SU-DHL-6 (cell line): ENCODE data around the gene WDR33.

Source experiments
- CTCF ChIP-seq: fragments of 200-600 bp; sonication (generic); IDR thresholded peaks from one replicate; pipeline ENCODE4 v1.5.1; 2017; ENCODE audit warnings: antibody characterized with exemption, mild to moderate bottlenecking, low read length, moderate library complexity; ENCODE audit not compliant: insufficient read depth, poor library complexity, severe bottlenecking
- EZH2phosphoT487 ChIP-seq: fragments of 200-600 bp; sonication (generic), shearing (Covaris generic); conservative IDR thresholded peaks from 2 replicates; pipeline ENCODE4 v1.6.1; 2018; ENCODE audit warnings: mild to moderate bottlenecking, antibody characterized with exemption, low read length, moderate library complexity, mixed read lengths

GRCh38 chr2:127721311-127721977 lies 89.5 kb downstream of the WDR33 start:
- no peak for TF ChIP-seq CTCF
- TF ChIP-seq EZH2phosphoT487: no peak
